Omental fat pad (tissue), 4 donors: ENCODE data around the gene ST13. TPM values are rescaled to one million over a fixed set of nuclear protein-coding genes. Genes with fewer than 3 reads are reported as not detected.

ENCODE experiments used
- ATAC-seq: fragments of 150-250 bp; one replicate; pipeline ENCODE4 v1.9.1; 2016; ENCODE audit warnings: mild to moderate bottlenecking, moderate library complexity; ENCODE audit not compliant: low FRiP score
- DNase-seq: peaks from one replicate; pipeline ENCODE4 v3.0.0-alpha.2; 2019; ENCODE audit warnings: low spot score
- CTCF ChIP-seq, 3 donors: fragments of 450-650 bp; IDR thresholded peaks; one replicate each; pipeline ENCODE4 v1.5.1; 2016 to 2017; ENCODE audit warnings: antibody characterized with exemption in 3 of 3, mild to moderate bottlenecking in 3 of 3, moderate library complexity in 2 of 3
- total RNA-seq, 4 donors: library from RNA; depleted of rRNA; stranded (reverse); fragments of >200 nt; gene quantifications; one replicate each; pipeline ENCODE4 v1.1.0, GENCODE V29; 2016

ST13 gene
- total RNA-seq, result 100 to 1,000 TPM; 118 to 228 (median 185) TPM

GRCh38 chr22:40856513-40857308 lies at the start of gene ST13, which contains the start of gene XPNPEP3:
Gene ST13 (minus strand): TSS chr22:40856639. CDS start chr22:40856540, 99 bp downstream.
Gene XPNPEP3 (plus strand): TSS chr22:40857148. CDS start chr22:40857182, 34 bp downstream.
- ATAC-seq (peak; percentile 96), DNase-seq (peak; percentile 85)
- TF ChIP-seq CTCF (IDR thresholded peaks at IDR 0.05), result no peak

- no peak for DNase-seq
Observed at GRCh38 chr22:40904101-40904500, 47.7 kb upstream of the ST13 start.

GRCh38 chr22:40898850-40899357 lies 42.5 kb upstream of the ST13 start:
- DNase-seq (no peak), ATAC-seq (no peak)
- TF ChIP-seq CTCF (IDR thresholded peaks at IDR 0.05), result no peak

More at GRCh38 chr22:40904101-40904500, 47.7 kb upstream of the ST13 start:
- no peak for ATAC-seq
- no peak for TF ChIP-seq CTCF (IDR thresholded peaks at IDR 0.05)

- no peak for DNase-seq
- no peak for TF ChIP-seq CTCF (IDR thresholded peaks at IDR 0.05)
- ATAC-seq, result no peak
Observed at GRCh38 chr22:40894417-40894816, 38.0 kb upstream of the ST13 start.

GRCh38 chr22:40890881-40891280 lies 34.4 kb upstream of the ST13 start:
- TF ChIP-seq CTCF (IDR thresholded peaks at IDR 0.05), result no peak
- ATAC-seq, result no peak
- no peak for DNase-seq

- no peak for DNase-seq
- no peak for ATAC-seq
- TF ChIP-seq CTCF (IDR thresholded peaks at IDR 0.05), result no peak
Observed at GRCh38 chr22:40889116-40889515, 32.7 kb upstream of the ST13 start.

- no peak for TF ChIP-seq CTCF (IDR thresholded peaks at IDR 0.05)
- ATAC-seq (peak; percentile 70), DNase-seq (no peak)
Observed at GRCh38 chr22:40878922-40879321, 22.5 kb upstream of the ST13 start.
